HG02840 (cell line): ENCODE data around the gene HDAC4.
"Not testable (repeated sequence)": the region's sequence is repeated elsewhere in the genome, so short reads cannot be mapped to it uniquely, and the experiment has no call there.

Experiments
- ATAC-seq: cut with Tn5 transposase; IDR thresholded peaks from one replicate; pipeline ENCODE4 v1.9.1; 2021; ENCODE audit warnings: mild to moderate bottlenecking, moderate library complexity, moderate number of reproducible peaks; ENCODE audit not compliant: unreplicated experiment, low FRiP score

Gene HDAC4

DNA sequence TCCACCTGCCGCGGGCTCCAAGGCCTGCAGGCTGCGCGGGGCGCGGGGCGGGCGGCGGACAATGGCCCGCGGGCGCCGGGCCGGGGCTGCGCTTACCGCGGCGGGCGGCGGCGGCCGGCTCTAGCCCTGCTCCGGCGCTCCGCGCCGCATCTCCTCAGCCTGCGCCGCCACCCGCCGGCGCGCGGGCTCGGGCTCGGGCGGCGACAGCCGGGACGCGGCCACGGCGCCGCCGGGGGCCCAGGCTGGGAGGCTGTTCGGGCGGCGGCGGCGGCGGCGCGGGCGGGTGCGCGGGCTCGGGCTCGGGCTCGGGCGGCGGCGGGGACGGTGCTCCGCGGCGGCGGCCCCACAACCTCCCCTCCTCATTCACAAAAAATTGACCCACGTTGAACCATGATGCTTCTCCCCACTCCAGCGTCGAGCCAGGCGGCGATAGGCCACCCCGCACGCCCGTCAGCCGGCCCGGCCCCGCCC lies at the start of gene HDAC4:
TSS of gene HDAC4 (minus strand) at position 425 of the 471 bp plus-strand sequence. CDS start 48,321 bp downstream, outside the sequence.
- ATAC-seq: no peak

DNA sequence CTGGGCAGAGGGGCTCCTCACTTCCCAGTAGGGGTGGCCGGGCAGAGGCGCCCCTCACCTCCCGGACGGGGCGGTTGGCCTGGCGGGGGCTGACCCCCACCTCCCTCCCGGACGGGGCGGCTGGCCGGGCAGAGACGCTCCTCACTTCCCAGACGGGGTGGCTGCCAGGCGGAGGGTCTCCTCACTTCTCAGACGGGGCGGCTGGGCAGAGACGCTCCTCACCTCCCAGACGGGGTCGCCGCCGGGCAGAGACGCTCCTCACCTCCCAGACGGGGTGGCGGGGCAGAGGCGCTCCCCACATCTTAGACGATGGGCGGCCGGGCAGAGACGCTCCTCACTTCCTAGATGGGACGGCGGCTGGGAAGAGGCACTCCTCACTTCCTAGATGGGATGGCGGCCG lies 48.6 kb upstream of the HDAC4 start:
- ATAC-seq: not testable (repeated sequence)

DNA sequence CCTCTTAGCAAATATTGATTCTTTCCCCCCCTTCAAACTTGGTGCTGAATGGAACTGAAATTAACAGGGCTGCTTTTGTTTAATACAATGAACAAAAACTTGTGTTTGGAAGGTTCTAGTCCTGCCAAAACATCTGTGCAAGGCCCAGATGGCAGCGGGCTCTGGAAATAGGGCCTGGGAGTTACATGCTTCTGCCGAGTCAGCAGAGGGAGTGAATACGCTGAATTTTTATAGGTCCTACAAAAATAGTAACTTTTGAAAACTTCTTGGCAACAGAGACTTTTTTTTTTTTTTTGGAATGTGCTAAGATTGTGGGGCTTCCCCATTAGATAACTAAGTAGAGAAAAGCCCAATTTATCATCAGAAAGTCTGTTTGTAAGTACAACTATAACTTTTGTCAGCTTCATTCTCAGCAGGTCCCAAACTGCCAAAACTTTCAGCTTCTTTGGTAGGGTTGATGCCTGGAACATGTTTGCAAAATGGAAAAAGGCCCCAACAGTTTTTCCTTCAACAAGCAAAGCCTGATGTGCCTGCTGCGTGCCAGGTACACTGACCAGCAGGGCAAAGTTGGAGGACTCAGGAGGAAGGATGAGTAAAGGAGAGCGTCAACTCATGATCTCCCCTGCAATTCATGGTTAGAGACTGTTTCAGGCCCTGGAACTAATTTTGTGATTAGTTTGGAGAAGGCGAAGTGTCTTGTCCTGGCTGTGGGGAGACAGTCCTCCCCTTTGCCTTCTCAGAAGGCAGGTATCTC lies 45.1 kb upstream of the HDAC4 start:
- ATAC-seq: no peak

DNA sequence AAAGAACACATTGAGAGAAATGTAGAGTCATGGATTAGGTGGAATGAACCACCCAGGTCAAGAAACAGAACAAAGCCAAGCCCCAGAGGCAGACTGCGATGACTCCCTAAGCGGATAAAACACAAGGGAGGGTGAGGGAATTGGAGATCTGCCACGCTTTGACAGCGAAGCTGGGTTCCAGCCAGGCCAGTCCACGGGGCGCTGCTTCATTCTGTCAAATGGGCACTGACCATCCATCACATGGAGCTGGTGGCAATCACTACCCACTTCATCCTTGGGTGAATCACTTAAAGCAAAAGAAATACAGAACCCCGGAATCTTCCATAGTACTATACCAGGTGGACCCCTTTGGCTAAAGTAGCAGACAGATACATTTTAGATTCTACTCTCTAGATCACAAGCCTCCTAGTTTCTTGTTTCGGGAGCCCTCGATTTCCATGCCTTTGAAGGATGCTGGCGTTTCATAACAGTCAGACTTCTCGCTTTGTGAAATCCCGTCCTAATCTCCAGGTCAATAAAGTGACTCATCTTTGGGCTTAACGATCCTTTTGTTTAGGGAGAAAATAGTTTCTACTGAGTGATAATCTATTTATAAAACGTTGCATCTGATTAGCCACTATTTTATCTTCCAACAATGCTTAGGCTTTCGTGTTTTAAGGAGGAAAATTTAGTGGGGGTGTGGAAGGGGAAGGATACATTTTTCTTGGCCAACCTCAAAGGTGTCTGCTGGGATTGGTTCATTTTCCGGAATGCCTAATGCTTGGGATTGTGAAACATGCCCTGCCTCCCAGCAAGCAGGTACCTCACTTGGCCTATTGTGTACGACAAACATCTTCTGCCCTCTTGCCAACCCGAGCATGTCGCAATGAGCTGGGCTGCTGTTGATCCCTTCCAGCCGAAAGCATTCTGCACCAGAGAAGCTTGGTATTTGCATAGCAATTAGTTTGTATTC lies 44.1 kb upstream of the HDAC4 start:
- no peak for ATAC-seq

DNA sequence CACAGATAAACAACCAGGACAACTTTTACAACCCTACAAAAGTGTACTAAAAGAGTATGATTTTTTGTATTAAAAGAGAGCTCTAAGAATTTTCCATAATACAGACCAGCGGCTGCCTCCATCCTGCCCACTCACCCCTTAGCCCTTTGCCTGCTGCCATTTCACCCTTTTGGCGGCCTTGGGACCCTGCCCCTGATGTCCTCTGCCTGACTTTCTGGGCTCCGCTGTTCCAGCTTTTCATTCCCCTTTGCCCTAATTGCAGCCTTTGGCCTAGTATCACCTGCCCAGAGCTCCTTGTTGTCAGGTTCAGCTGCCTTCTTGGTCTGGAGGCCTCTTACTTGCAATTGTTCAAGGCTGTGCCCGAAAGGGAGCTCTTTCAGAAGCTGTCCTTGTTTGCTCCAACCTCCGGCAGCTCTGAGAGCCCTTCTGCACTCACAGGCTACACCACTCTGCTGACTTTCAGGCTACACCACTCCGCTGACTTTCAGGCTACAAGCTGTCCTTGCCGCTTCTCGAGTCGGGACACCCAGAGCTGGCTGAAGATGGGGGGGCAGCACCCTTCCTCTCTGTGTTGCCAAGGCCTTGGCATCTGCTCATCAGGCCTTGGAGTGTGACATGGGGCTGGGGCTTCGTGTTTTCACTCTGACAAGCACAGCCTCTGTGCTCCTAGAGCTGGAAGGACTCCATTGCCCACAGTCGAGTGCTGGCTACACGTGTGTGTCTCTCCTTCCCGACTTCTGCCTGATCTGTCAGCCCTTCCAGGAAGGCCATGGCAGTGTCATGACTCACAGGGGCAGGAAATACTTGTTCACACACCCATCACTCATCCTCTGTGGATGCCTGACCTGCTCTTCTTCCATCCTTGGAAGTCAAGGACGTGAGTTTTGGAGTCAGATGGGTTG lies 43.1 kb upstream of the HDAC4 start:
- ATAC-seq: no peak

DNA sequence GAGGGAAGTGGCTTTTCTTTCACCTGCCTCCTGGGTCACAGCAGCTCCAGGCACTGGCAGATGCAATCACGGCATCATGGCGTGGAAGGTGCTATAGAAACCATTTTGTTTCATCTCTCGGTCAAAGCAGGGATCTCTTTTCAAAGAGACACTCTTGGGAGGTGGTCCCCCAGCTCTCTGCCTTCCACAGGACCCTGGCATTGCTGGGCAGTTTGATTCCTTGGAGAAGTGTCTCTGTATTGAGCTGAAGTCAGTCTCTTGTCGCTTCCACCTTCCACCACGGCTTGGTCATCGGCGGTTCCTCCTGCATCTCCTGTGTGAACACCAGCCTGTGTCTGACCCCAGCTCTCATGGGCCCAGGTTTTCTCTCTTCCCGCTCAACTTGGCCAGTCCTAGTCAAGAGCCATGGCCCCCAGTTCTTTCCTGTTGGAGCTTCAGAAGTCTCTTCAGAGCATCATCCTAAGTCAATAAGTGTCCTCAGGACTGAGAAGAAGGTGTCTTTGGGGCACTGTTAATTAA lies 42.3 kb upstream of the HDAC4 start:
- no peak for ATAC-seq

DNA sequence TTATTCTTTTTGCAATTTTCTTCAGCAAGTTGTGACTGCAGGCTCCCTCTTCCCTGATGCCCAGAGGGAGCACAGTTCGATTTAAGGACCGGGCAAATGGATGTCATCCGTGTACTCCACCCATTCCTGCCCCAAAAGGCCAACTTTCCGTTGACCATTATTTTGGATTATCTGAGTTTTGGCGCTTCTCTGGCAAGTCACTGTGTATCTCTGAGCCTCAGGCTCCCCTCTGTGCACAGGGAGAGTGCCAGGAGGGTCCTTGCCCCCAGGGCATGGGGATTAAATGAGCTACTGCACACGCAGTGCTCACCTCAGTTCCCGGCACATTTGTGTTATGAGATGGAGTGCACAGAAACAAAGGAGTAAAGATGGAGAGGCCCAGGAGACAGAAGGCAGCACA lies 41.4 kb upstream of the HDAC4 start:
- no peak for ATAC-seq

DNA sequence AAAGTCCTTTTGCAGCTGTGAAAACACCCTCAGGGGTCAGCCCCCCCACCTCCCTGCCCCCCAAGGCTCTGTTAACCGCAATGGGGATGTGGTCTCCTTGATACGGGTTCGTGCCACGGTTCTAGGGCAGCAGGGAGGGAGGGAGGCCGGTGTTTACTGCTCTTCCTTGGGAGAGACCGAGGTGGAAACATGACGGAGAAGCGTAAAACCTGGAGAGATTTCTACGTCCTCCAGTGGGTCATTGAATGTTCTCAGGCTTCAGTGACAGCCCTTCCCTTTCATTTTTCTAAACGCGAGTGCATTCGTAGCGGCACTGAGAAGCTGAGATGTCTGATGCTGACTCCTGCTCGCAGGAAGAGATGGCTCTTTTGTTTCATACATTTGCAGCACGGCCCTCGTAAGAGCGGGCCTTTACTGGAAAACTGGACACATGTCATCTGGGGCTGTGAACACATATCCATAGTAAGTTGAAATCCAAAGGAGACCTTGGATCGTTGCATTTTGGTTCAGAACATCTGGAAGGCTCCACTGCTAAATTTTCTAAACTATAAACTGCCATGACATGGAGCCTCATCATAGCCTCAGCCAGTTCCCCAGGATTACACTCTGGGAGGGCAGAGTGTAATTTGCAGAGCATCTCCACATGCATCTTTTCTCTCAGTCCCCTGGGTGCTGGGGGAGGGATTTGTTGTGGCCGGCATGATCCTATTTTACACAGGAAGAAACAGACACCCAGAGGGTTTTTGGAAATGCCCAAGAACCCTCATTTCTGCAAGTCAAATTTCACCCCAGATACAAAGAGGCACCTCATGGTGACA lies 40.6 kb upstream of the HDAC4 start:
- ATAC-seq: no peak

DNA sequence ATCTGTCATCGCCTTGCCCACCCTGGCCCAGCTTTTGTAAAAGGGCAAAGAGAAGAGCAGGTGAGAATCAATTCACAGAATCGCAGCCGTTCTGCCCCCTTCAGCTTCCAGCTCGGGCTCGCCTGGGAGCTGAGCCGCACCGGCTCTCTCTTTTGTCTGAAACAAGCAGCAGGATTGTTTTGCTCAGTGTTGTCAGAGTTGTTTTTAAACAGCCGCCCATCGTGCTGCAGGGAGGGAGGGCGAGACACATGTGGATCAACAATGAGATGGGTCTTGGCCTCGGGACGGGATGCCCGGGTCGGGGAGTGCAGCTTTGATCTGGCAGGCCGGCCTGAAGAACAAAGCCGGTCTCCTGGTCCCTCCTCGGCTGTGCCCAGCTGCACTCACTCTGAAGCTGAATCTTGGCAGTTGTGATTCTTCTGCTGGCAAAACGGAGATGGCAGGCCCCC lies 39.7 kb upstream of the HDAC4 start:
- no peak for ATAC-seq

DNA sequence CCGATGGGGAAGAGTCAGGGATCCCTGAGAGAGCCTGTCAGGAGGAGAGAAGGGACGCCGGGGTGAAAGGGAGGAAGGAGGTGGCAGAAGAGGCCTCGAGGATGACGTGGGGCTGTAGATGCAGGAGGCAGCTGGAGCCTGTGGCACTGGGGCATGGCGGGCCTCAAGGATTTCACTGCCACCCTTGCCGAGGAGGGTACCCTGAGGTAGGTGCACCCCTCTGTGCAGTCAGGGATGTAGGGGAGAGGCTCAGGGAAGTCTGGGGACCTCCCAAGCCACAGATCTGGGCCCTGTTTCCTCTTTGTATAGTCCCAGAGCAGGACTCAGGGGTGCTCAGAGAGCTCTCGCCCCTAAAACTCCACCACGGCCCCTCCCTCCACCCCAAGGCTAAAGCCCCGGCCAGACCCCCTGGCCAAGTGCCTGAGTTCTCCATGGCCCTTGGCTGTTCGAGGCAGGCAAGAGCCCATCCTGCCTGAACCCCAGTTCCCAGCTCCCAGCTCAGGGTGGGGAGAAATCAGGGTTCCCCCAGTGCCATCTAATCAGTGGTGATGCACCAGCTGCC lies 39.0 kb upstream of the HDAC4 start:
- ATAC-seq: no peak

DNA sequence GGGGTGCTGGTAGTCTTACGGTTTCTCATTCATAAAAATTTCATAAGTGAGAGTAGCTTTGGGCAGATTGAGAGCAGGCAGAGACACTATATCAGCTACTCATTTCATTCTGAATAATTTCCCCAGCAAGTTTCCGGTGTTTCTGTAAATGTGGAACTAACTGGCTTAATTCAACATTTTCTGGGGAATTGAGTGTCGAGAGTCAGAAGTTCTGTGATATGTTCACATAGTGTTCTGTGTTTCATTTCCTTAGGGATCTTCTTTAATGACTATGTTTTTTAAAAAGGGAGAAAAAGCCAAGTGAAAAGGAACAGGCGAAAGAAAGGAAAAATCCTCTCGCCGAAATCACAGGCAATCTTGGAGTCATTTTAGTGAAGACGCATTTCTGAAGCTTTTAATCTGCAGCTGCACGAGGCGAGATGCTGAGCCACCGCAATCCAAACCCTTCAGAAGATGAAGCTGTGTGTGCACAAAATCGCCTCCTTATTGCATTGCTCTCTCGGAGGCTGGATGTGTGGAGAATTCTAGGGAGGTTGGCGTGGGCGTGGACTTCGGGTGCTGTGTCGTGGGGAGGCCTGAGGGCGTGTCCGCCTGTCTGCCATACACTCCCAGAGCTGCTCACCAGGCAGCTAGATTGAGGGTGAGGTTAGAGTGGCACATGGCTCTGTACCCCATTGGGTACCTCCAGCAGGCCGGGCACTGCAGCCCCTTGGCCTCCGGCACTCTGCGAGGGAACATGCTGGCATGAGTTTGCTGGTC lies 38.4 kb upstream of the HDAC4 start:
- ATAC-seq: no peak

DNA sequence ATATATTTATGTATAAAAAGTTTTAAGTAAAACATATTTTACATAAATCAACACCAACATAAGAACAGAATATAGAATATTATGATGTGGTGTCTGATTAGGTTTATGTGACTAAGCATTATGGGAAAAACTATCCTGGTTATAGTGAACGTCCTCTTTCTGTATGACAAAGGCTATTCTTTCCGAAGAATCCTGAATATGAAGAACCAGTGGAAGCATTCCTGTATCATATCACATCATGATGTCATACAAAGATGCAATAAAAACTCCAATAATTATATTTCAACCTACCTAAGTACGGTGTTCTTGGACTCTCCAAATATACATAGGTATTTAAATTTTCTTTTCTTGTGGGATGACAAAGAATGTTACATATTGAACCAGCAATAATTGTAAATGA lies 37.5 kb upstream of the HDAC4 start:
- ATAC-seq: no peak

DNA sequence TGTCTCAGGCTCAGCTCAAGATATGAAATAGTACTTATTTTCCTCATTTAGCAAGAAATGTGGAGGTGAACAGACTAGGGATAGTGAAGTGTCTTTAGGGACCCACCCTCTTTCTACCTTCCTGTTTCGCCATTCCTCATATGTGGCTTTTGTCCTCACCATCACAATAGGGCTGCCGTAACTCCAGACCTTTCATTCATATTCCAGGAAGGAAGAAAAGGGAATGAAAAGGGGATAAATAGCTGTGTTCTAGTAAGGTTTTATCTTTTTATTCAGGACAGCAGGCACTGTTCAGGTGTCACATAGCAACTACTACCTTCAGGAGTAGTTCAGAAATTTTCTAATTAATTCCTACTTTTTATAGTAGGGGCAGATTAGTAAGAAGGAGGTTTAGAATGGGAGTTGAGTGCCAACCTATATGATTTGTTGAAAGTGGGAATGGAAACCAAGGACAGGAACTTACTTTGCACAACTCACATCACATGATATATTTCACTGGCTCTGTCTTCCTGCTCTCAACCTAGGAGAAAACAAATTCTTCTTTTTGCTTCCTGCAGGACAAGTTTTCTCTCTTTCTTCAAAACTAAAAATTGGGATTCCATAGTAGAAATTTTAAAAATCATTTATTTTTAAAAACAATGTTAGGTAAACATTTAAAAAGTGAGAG lies 36.0 kb upstream of the HDAC4 start:
- ATAC-seq: no peak

DNA sequence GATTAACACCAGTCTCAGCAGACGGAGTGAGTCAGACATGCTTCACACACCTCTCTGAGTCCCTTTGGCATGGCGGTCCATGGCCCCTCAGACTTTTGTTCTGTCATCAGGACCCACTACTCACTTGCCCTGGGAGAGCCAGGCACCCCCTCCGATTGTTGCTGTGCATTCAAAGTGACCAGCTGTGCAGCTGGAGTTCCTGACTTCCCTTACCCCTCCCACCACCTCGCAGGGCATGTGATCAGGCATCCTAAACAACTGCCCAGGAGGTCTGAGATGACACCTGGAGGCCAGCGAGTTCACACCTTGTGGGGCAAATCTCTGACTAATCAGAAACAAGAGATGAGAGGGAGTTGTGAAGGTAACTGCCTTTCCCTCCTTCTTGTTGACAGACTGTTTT lies 35.3 kb upstream of the HDAC4 start:
- ATAC-seq: no peak

DNA sequence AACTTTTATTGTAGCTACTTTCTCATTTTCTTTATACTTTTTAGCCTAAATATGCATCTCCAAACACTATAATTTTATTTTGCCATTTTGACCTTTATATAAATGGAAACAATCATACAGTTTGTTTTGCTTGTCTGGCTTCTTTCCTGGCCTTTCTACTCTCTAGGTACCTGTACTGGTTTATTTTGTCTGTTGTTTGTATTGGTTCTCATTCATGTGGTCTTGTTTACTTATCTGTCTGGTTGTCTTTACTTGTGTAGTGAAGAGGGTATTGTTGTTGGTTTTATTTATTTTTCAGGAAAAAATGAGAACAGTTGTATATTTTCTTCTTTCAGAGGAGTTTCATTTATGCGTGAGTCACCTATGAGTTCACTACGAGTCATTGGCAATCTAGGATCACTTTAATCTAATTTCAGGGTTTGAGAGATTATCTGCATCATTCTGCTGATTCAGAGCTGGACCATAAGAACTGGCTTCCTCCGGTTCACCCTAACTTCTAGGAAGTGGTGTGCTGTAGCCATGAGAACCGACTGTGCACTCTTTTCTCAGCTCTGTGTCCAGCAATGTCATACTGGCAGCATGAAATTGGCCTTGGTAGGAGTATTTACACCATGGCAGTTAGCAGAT lies 33.1 kb upstream of the HDAC4 start:
- ATAC-seq: no peak

DNA sequence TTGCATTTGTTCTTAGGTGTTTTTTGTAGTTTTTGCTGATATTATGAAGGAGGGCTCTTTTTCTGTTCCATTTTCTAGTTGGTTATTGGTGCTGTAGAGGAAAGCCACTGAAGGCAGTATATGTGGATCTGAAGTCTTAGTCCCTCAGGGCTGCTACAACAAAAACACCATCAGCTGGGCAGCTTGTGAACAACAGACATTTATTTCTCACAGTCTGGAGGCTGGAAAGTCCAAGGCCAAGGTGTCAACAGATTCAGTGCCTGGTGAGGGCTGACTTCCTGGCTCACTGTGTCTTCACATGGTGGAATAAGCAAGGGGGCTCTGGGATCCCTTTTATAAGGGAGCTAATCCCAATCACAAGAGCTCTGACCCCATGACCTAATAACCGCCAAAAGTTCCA lies 31.4 kb upstream of the HDAC4 start:
- no peak for ATAC-seq

DNA sequence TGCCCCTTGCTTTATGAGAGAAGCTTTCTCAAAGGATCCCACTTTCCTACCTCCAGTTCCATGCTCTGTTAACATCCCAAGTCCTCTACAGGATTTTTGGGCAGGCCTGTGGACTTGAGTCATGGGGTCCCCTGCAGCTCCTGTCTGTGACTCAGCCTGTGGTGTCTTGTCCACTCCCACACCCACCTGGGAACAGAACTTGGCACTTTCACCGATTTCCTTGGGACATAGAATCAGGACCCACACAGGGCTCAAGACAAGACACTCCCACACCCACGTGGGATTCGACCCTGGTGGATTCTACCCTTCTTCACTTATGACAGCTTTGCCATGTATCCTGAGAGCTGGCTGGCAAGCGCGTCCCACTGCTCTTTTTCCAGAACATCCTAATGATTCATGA lies 30.7 kb upstream of the HDAC4 start:
- no peak for ATAC-seq
